Eye (tissue), 1 donor: ENCODE measurements around the gene CLEC18A.
"Not testable (repeated sequence)": the region's sequence is repeated elsewhere in the genome, so short reads cannot be mapped to it uniquely, and the experiment has no call there.

ENCODE experiments used
- DNase-seq: peaks from one replicate; pipeline ENCODE4 v3.0.0-alpha.2; 2015

The CLEC18A gene

GRCh38 chr16:69952572-69953355, 1.6 kb downstream of the CLEC18A start:
- DNase-seq, result not testable (repeated sequence)

GRCh38 chr16:69954241-69954640, 3.1 kb downstream of the CLEC18A start:
- DNase-seq, result not testable (repeated sequence)

DNA sequence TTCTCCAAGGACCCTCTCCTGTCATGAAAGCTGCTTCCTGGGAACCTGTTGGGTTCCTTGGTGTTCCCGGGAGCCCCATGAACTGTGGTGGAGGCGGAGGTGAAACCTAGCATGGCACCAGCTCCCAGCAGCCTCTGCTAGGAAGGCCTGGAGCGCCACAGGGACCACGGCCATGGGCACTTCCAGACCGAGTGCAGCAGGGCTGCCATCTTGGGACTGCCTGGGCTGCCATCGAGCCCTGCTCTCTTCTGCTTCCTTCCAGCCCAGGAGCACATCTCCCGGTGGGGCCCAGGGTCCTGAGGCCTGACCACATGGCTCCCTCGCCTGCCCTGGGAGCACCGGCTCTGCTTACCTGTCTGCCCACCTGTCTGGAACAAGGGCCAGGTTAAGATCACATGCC, 12.2 kb downstream of the CLEC18A start:
- DNase-seq, result not testable (repeated sequence)

DNA sequence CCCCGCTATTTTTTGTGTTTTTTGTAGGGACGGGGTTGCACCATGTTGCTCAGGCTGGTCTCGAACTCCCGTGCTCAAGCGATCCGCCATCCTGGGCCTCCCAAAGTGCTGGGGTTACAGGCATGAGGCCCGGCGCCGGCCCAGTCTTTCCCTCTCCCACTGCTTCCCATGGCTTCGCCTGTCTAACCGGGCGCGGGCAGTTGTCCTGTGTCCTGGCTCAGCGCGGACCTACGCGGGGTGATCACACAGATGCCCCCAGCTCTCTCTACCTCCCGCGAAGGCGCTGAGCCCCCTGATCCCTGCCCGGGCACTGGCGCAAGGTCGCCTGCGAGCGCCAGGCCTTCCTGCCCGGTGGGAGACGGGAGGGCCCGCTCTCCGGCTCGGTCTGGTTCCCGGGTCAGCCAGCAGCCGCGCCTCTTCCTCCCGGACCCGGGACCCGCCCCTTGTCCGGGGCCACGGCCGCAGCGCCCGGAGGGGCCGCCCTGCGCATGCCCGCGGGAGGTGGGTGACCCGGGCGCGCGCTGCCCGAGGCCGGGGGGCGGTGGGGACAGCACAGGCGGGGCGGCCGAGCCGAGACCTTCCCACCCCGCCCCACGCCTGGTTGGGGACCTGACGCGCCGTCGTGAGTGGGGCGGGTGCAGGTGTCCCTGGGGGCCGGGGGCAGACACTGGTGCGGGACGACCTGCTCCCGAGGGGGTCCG, 14.0 kb downstream of the CLEC18A start:
- DNase-seq, result peak; percentile 84

GRCh38 chr16:69965661-69966054, 14.5 kb downstream of the CLEC18A start:
- DNase-seq, result peak; percentile 18

DNA sequence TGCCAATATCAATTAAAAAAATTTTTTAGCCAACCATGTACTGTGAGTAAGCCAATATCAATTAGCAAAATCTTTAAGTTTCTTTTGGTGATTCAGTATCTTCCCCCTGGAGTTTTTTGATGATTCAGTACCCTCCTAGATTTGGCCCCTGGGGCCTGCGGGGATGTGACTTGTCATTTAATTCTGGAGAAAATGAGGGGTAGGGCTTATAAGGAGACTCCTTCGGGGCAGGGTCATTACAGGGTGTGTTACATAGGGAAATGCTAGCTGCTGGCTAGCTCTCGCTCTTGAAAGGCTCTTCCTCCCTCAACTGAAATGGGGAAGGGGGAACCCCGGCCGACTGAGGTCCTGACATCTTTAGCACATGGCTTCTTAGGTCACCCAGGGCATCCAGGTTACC, 16.6 kb downstream of the CLEC18A start:
- not testable (repeated sequence) for DNase-seq

GRCh38 chr16:69968125-69968524, 17.0 kb downstream of the CLEC18A start:
- DNase-seq, result not testable (repeated sequence)

GRCh38 chr16:69969657-69970056, 18.5 kb downstream of the CLEC18A start:
- not testable (repeated sequence) for DNase-seq

DNA sequence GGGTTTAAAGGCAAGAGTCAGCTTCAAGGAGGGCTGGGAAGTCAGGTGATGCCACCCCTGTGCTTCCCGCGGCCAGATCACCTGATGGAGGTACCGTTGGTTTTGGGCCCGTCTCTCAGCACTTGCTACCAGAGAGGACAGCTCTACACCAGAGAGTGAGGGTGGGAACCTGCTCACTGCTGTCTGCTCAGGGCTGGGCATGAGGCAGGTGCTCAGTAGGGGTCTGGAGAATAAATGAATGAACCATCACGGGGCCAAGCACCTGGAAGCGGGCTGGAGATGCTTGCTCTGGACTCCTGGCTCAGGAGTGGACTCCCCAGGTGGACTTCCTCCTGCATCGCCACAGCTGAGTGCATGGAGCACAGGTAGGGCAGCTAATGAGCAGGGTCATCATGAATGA, 21.0 kb downstream of the CLEC18A start:
- DNase-seq, result not testable (repeated sequence)

- DNase-seq, result not testable (repeated sequence)
Measured at GRCh38 chr16:69972935-69973334, 21.8 kb downstream of the CLEC18A start.

GRCh38 chr16:69985196-69985595, 34.1 kb downstream of the CLEC18A start:
- DNase-seq, result not testable (repeated sequence)

GRCh38 chr16:69997956-69998355, 46.8 kb downstream of the CLEC18A start:
- DNase-seq, result peak; percentile 6

DNA sequence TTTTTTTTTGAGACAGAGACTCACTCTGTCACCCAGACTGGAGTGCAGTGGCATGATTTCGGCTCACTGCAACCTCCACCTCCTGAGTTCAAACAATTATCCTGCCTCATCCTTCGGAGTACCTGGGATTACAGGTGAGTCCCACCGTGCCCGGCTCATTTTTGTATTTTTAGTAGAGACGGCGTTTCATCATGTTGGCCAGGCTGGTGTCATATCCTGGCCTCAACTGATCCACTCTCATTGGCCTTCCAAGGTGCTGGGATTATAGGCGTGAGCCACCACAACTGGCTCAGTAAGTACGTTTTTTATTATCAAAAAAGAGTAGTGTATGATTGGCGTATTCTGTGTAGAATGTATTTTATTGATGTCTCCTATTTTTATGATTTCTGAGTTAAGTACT, 48.7 kb downstream of the CLEC18A start:
- not testable (repeated sequence) for DNase-seq

DNA sequence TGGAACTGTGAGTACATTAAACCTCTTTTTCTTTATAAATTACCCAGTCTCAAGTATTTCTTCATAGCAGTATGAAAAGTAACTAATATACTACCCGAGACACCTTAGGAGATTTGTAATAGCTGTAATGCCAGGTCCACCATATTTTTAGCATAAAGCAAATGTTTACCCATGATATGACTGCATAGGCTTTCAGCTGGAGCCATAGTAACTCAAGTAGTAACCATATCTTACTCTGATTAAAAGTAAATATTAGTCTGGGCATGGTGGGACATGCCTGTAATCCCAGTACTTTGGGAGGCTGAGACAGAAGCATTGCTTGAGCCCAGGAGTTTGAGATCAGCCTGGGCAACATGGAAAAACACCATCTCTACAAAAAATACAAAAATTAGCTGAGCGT, 52.4 kb downstream of the CLEC18A start:
- not testable (repeated sequence) for DNase-seq

GRCh38 chr16:70008604-70009003, 57.5 kb downstream of the CLEC18A start:
- not testable (repeated sequence) for DNase-seq

DNA sequence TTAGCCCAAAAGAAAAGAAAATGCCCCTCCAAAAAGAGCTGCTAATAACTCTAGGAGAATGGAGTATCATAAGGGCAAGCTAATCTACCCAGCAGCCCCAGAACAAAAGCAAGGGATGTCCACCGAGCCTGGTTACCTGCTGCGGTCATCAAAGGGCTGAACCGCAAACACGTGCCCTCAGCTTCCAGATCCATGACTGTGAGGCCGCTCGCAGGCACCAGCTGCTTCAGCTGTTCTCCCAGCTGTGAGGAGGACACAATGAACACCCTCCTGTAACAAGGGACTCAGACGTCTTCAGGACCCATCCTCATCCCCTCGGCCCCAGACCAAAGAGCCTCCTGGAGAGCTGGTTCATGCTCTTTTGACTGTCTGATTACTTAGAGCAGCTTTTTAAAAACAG, 59.5 kb downstream of the CLEC18A start:
- not testable (repeated sequence) for DNase-seq

GRCh38 chr16:70011120-70011519, 60.0 kb downstream of the CLEC18A start:
- DNase-seq, result not testable (repeated sequence)

- not testable (repeated sequence) for DNase-seq
Measured at GRCh38 chr16:70012354-70012753, 61.2 kb downstream of the CLEC18A start.

GRCh38 chr16:70012951-70013350, 61.8 kb downstream of the CLEC18A start:
- DNase-seq, result not testable (repeated sequence)
